ENCODE results near the gene KLF9. TPM values are rescaled to one million over a fixed set of nuclear protein-coding genes. Genes with fewer than 3 reads are reported as not detected.

Gene KLF9
- total and polyA plus RNA-seq, 9 of the 15 experiments (the other 6 are each of a cell fraction or from before 2014, with no cell fraction given), result 3.3 to 11.9 (median 6.9) TPM

GRCh38 chr9:70411121-70411929, 3.1 kb downstream of the KLF9 start:
- peak overlapping the region; percentile 95 for H3K4me2 ChIP-seq (ENCODE audit: insufficient read depth, low read length)
- ChIA-PET CTCF (ENCODE audit: low intra/inter-chr PET ratio) (no interaction called here), POLR2A (interaction anchor here (0.6 to 5.3 kb wide), 5 partner anchors 8 to 39 kb away, joined by 3 to 38 read pairs (median 7); no protein-coding TSS in a partner anchor)
- no peaks in the 10 kb centered on the region; the same call in 1 of the 2 replicates for H4K20me1 ChIP-seq (replicated peaks; ENCODE audit: control insufficient read depth, insufficient read depth, low read length)
- peak overlapping the region; percentile 74 for H3K4me3 ChIP-seq
- H3K4me1 ChIP-seq (replicated peaks in 1 of 2; ENCODE audit: control insufficient read depth in 2 of 2, insufficient read depth in 2 of 2, low read length in 2 of 2), result peaks cover 19 to 40% of the 10 kb centered on the region in 2 experiments; a peak in 4 of 5 replicates
- TSS peak; percentile 40 for BruUV-seq (replicated peaks)
- no peaks in the 10 kb centered on the region for H3K9me3 ChIP-seq (replicated peaks; ENCODE audit: control insufficient read depth, insufficient read depth, low read depth, low read length)
- peak overlapping the region; percentile 87 to 98 for H3K9ac ChIP-seq (ENCODE audit: insufficient read depth in 1 of 2, low read depth in 2 of 2, low read length in 2 of 2)
- H3K27me3 ChIP-seq (ENCODE audit: control insufficient read depth in 2 of 2, insufficient read depth in 2 of 2, low read length in 2 of 2), result no peaks in the 10 kb centered on the region
- peak; percentile 37 for FAIRE-seq
- intact Hi-C loops (cut with micrococcal nuclease) (loop anchor here (5.0 kb wide), 1 partner anchor 59 kb away; no protein-coding TSS in a partner anchor), in situ Hi-C loops (cut with MboI) (no loop called here)
- no peaks in the 10 kb centered on the region for H3K9me1 ChIP-seq (ENCODE audit: control insufficient read depth, insufficient read depth, low read length)
- peaks cover 67% of the 10 kb centered on the region for H3K79me2 ChIP-seq (ENCODE audit: control insufficient read depth, insufficient read depth, low read length)
- peak; percentile 3; the same call in 2 of the 3 replicates for ATAC-seq
- peak overlapping the region; percentile 99 for H3K27ac ChIP-seq (ENCODE audit: extremely low read depth, low read depth, low read length)
- no peaks in the 10 kb centered on the region for H3K36me3 ChIP-seq (ENCODE audit: control insufficient read depth, insufficient read depth, low read length)
- WGBS (ENCODE audit: insufficient coverage, low coverage, missing lambda C conversion rate), result 2% methylated on average over 14 of the region's 15 CpGs
- peak; percentile 19 to 45 (median 36) for DNase-seq (ENCODE audit: extremely low read depth in 1 of 4, low spot score in 3 of 4)
- peak overlapping the region; percentile 79 for H2AFZ ChIP-seq (ENCODE audit: low read depth, low read length)
- no peak for TF ChIP-seq HDAC8 (tag; IDR thresholded peaks at IDR 0.05)
- TF ChIP-seq, protein P1, sequence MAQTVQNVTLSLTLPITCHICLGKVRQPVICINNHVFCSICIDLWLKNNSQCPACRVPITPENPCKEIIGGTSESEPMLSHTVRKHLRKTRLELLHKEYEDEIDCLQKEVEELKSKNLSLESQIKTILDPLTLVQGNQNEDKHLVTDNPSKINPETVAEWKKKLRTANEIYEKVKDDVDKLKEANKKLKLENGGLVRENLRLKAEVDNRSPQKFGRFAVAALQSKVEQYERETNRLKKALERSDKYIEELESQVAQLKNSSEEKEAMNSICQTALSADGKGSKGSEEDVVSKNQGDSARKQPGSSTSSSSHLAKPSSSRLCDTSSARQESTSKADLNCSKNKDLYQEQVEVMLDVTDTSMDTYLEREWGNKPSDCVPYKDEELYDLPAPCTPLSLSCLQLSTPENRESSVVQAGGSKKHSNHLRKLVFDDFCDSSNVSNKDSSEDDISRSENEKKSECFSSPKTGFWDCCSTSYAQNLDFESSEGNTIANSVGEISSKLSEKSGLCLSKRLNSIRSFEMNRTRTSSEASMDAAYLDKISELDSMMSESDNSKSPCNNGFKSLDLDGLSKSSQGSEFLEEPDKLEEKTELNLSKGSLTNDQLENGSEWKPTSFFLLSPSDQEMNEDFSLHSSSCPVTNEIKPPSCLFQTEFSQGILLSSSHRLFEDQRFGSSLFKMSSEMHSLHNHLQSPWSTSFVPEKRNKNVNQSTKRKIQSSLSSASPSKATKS (CRISPR knock-in tag; IDR thresholded peaks at IDR 0.05), result no peak
- TF ChIP-seq KAT2B (IDR thresholded peaks at IDR 0.05; ENCODE audit: low read depth, low read length), result no peak
- no peak for TF ChIP-seq FOXP1 (CRISPR knock-in tag; IDR thresholded peaks at IDR 0.05)
- TF ChIP-seq, protein P2, sequence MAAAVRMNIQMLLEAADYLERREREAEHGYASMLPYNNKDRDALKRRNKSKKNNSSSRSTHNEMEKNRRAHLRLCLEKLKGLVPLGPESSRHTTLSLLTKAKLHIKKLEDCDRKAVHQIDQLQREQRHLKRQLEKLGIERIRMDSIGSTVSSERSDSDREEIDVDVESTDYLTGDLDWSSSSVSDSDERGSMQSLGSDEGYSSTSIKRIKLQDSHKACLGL (CRISPR knock-in tag; IDR thresholded peaks at IDR 0.05; ENCODE audit: borderline replicate concordance, poor library complexity, severe bottlenecking), result no peak
- no peak for TF ChIP-seq BHLHE40 (IDR thresholded peaks at IDR 0.05; ENCODE audit: low read length)
- no peak for TF ChIP-seq ZNF197 (CRISPR knock-in tag; IDR thresholded peaks at IDR 0.05; ENCODE audit: low read depth)
- no peak; a peak in 2 of 4 replicates for TF ChIP-seq HDAC1 (IDR thresholded peaks at IDR 0.05)
- TF ChIP-seq TAF15 (IDR thresholded peaks at IDR 0.05; ENCODE audit: low read depth, low read length), result no peak
- TF ChIP-seq ZNF354B (CRISPR knock-in tag; IDR thresholded peaks at IDR 0.05), result no peak
- TF ChIP-seq RBFOX2 (IDR thresholded peaks at IDR 0.05; ENCODE audit: low read depth, low read length), result peak; percentile 5; the same call in 1 of the 2 replicates
- TF ChIP-seq MEF2A (IDR thresholded peaks at IDR 0.05; ENCODE audit: control insufficient read depth, low read depth, low read length), result no peak
- TF ChIP-seq, protein P3, sequence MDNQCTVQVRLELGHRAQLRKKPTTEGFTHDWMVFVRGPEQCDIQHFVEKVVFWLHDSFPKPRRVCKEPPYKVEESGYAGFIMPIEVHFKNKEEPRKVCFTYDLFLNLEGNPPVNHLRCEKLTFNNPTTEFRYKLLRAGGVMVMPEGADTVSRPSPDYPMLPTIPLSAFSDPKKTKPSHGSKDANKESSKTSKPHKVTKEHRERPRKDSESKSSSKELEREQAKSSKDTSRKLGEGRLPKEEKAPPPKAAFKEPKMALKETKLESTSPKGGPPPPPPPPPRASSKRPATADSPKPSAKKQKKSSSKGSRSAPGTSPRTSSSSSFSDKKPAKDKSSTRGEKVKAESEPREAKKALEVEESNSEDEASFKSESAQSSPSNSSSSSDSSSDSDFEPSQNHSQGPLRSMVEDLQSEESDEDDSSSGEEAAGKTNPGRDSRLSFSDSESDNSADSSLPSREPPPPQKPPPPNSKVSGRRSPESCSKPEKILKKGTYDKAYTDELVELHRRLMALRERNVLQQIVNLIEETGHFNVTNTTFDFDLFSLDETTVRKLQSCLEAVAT (IDR thresholded peaks at IDR 0.05), result no peak
- TF ChIP-seq ZNF3 (CRISPR knock-in tag; IDR thresholded peaks at IDR 0.05), result no peak
- TF ChIP-seq NFYB (IDR thresholded peaks at IDR 0.05; ENCODE audit: extremely low read depth, insufficient read length), result no peak
- TF ChIP-seq ATF3 (IDR thresholded peaks at IDR 0.05), result peak; percentile 24; the same call in 1 of the 2 replicates
- no peak for TF ChIP-seq ATF3 (CRISPR knock-in tag; conservative IDR thresholded peaks at IDR 0.05)
